ENCODE data around the gene NBPF3.

GRCh38 chr1:21511579-21512522 lies 71.9 kb downstream of the NBPF3 start:
- TF ChIP-seq CTCF (conservative IDR thresholded peaks at IDR 0.05; ENCODE audit: low read depth in 2 of 2) (no peak), POLR2AphosphoS5 (IDR thresholded peaks at IDR 0.05; ENCODE audit: low read depth) (no peak), REST (IDR thresholded peaks at IDR 0.05; ENCODE audit: unreplicated experiment) (no peak), ETS1 (IDR thresholded peaks at IDR 0.05) (no peak), EZH2 (IDR thresholded peaks at IDR 0.05; ENCODE audit: low read depth, unreplicated experiment) (no peak), EZH2phosphoT487 (IDR thresholded peaks at IDR 0.05; ENCODE audit: unreplicated experiment) (no peak), CREB1 (CRISPR knock-in tag; IDR thresholded peaks at IDR 0.05; ENCODE audit: low read depth) (no peak), NANOG (IDR thresholded peaks at IDR 0.05; ENCODE audit: borderline replicate concordance) (no peak)
